HepG2 (cell line): Measurements from ENCODE around the gene ACAN. TPM values are rescaled to one million over a fixed set of nuclear protein-coding genes. Genes with fewer than 3 reads are reported as not detected.

Experiments
- ATAC-seq: fragments of 200-7000 bp; cut with Tn5 transposase; 3 replicates; pipeline ENCODE4 v1.9.1; 2020; ENCODE audit warnings: mild to moderate bottlenecking, moderate library complexity
- BruUV-seq: library from RNA; stranded (reverse); fragments of 400-500 nt; replicated peaks from 2 replicates; lab custom pipeline; 2021; lab: Mats Ljungman, UMichigan
- CTCF ChIA-PET: fragments of 300-600 bp; formaldehyde crosslinking; extraction: SDS; loops from one replicate; lab custom pipeline; 2021; ENCODE audit warnings: low total read pairs, inconsistent platforms, low intra/inter-chr PET ratio; lab: Yijun Ruan, JAX
- POLR2A ChIA-PET: fragments of 350-600 bp; sonication (Branson Sonifier 250); formaldehyde crosslinking; loops from one replicate; lab custom pipeline; 2020; ENCODE audit warnings: antibody characterized with exemption, inconsistent platforms; lab: Yijun Ruan, JAX
- DNase-seq: peaks from one replicate; pipeline ENCODE4 v3.0.0-alpha.2; 2015; ENCODE audit warnings: low spot score
- FAIRE-seq: peaks from 3 replicates; lab custom pipeline; 2011; peaks lifted over from hg19 to GRCh38; lab: Jason Lieb, UNC
- H2AFZ ChIP-seq: one replicate; pipeline ENCODE4 v1.6.1; 2011; ENCODE audit warnings: low read length, inconsistent platforms
- H3K27ac ChIP-seq: fragments of 300-600 bp; 3 replicates; pipeline ENCODE4 v1.8.0; 2011; ENCODE audit warnings: mixed run types, mild to moderate bottlenecking, mixed read lengths, low read length, inconsistent platforms; ENCODE audit not compliant: insufficient read depth; ENCODE audit errors: extremely low read length
- H3K27me3 ChIP-seq, 2 experiments: fragments of 200-600 bp in 1 of 2; 2 replicates in 1 of 2; 3 replicates in 1 of 2; pipeline versions ENCODE4 v1.6.0 to v1.8.0; 2011; ENCODE audit warnings: low read length in 2 of 2, mild to moderate bottlenecking in 2 of 2, moderate library complexity in 2 of 2, inconsistent platforms in 1 of 2; ENCODE audit not compliant: insufficient read depth in 2 of 2, control insufficient read depth in 1 of 2
- H3K36me3 ChIP-seq, 2 experiments: fragments of 200-600 bp in 1 of 2; replicated peaks in 1 of 2; 2 replicates in 1 of 2; 3 replicates in 1 of 2; pipeline versions ENCODE4 v1.5.1 to v1.8.0; 2011; ENCODE audit warnings: low read length in 2 of 2, inconsistent platforms in 1 of 2; ENCODE audit not compliant: insufficient read depth in 2 of 2, control insufficient read depth in 1 of 2
- H3K4me1 ChIP-seq: 2 replicates; pipeline ENCODE4 v1.5.1; 2012; ENCODE audit warnings: low read length, inconsistent platforms; ENCODE audit not compliant: insufficient read depth
- H3K4me2 ChIP-seq: 2 replicates; pipeline ENCODE4 v1.6.0; 2011; ENCODE audit warnings: low read depth, low read length, inconsistent platforms
- H3K4me3 ChIP-seq, 3 experiments: fragments of 200-600 bp in 1 of 3; sonication (generic), shearing (Covaris generic) in 1 of 3; replicated peaks in 1 of 3; 2 replicates each; pipeline ENCODE4 v1.5.1; 2011 to 2016; ENCODE audit warnings: low read length in 3 of 3, inconsistent platforms in 2 of 3, low read depth in 2 of 3, mild to moderate bottlenecking in 2 of 3, control low read depth in 1 of 3, mixed read lengths in 1 of 3; ENCODE audit not compliant: insufficient read depth in 1 of 3
- H3K79me2 ChIP-seq: one replicate; pipeline ENCODE4 v1.6.1; 2011; ENCODE audit warnings: low read length, inconsistent platforms; ENCODE audit not compliant: insufficient read depth
- H3K9ac ChIP-seq: 2 replicates; pipeline ENCODE4 v1.6.0; 2011; ENCODE audit warnings: mild to moderate bottlenecking, low read depth, low read length, inconsistent platforms; ENCODE audit not compliant: insufficient read depth
- H3K9me3 ChIP-seq: 2 replicates; pipeline ENCODE4 v1.5.1; 2012; ENCODE audit warnings: mild to moderate bottlenecking, low read length
- H4K20me1 ChIP-seq: 2 replicates; pipeline ENCODE4 v1.6.0; 2011; ENCODE audit warnings: inconsistent platforms, mild to moderate bottlenecking, low read length, moderate library complexity; ENCODE audit not compliant: insufficient read depth
- ELF4 ChIP-seq: sonication (generic); formaldehyde crosslinking; IDR thresholded peaks from 2 replicates; pipeline ENCODE4 v1.5.0; 2020; ENCODE audit warnings: missing genetic modification reagents, mild to moderate bottlenecking, moderate library complexity, borderline replicate concordance
- HOXD1 ChIP-seq: sonication (generic); formaldehyde crosslinking; IDR thresholded peaks from 2 replicates; pipeline ENCODE4 v1.5.0; 2020; ENCODE audit warnings: missing genetic modification reagents
- MAF1 ChIP-seq: sonication (generic); formaldehyde crosslinking; IDR thresholded peaks from 2 replicates; pipeline ENCODE4 v1.5.0; 2020; ENCODE audit warnings: missing genetic modification reagents, borderline replicate concordance
- MBNL3 ChIP-seq: fragments of 250-450 bp; sonication (Bioruptor Pico); conservative IDR thresholded peaks from 2 replicates; pipeline ENCODE4 v1.8.0; 2022; ENCODE audit warnings: mild to moderate bottlenecking, inconsistent platforms
- NFE2L2 ChIP-seq: fragments of 150-350 bp; IDR thresholded peaks from 2 replicates; pipeline ENCODE4 v1.6.1; 2014; ENCODE audit warnings: low read length
- STAT5B ChIP-seq: sonication (generic); formaldehyde crosslinking; IDR thresholded peaks from 2 replicates; pipeline ENCODE4 v1.4.0; 2020; ENCODE audit warnings: missing genetic modification reagents
- ZFP41 ChIP-seq: sonication (generic); formaldehyde crosslinking; IDR thresholded peaks from 2 replicates; pipeline ENCODE4 v1.4.0; 2020; ENCODE audit warnings: mild to moderate bottlenecking, missing genetic modification reagents, borderline replicate concordance
- ZFP82 ChIP-seq: sonication (generic); formaldehyde crosslinking; IDR thresholded peaks from 2 replicates; pipeline ENCODE4 v1.5.1; 2020; ENCODE audit warnings: mild to moderate bottlenecking, missing genetic modification reagents, borderline replicate concordance
- ZNF329 ChIP-seq: sonication (generic); formaldehyde crosslinking; IDR thresholded peaks from 2 replicates; pipeline ENCODE4 v1.9.0; 2021; ENCODE audit warnings: low read depth, mild to moderate bottlenecking, missing genetic modification reagents
- ZNF44 ChIP-seq: sonication (generic); formaldehyde crosslinking; IDR thresholded peaks from 2 replicates; pipeline ENCODE4 v1.5.1; 2020; ENCODE audit warnings: mild to moderate bottlenecking, missing genetic modification reagents
- WGBS: methylation state at CpG from one replicate; pipeline ENCODE4 v1.1.6; 2017; ENCODE audit warnings: low lambda C conversion rate; 5-methylcytosine and 5-hydroxymethylcytosine counted together
- in situ Hi-C: cut with HindIII; loops from 2 replicates; pipeline ENCODE4 v1.10.0; 2017; ENCODE audit warnings: low pct_unique_long_range_greater_than_20kb; ENCODE audit not compliant: extremely low pct_ligation_motif_present
- intact Hi-C: fragments of 100-400 bp; cut with micrococcal nuclease; formaldehyde crosslinking; loops from one replicate; pipeline ENCODE4 v1.10.0; 2022; ENCODE audit not compliant: unreplicated experiment
- polyA plus RNA-seq, 8 experiments: library from polyadenylated mRNA; depleted of rRNA in 3 of 8; stranded (reverse) in 7 of 8; unstranded in 1 of 8; fragments of >200 nt; fragmentation: Illumina TruSeq in 4 of 8; extraction: Trizol in 4 of 8; gene quantifications; 2 replicates each; pipeline versions ENCODE4 v1.2.1 to v1.2.3, GENCODE V29; 2011 to 2016; ENCODE audit warnings: low read depth in 4 of 8, missing spikeins in 1 of 8, mixed read lengths in 1 of 8; ENCODE audit not compliant: insufficient read depth in 1 of 8
- total RNA-seq, 5 experiments: library from RNA; depleted of rRNA; stranded (reverse); fragments of >200 nt; fragmentation: Illumina TruSeq; extraction: Trizol; gene quantifications; 2 replicates each; pipeline ENCODE4 v1.2.3, GENCODE V29; 2016; ENCODE audit warnings: low read depth in 1 of 5
- TF ChIP-seq, protein P1 (sequence below): sonication (generic); formaldehyde crosslinking; IDR thresholded peaks from 2 replicates; pipeline ENCODE4 v1.5.0; 2020; ENCODE audit warnings: mild to moderate bottlenecking, missing genetic modification reagents
- TF ChIP-seq, protein P2 (sequence below): IDR thresholded peaks from 2 replicates; pipeline ENCODE4 v1.6.1; 2016; ENCODE audit warnings: low read depth
- TF ChIP-seq, protein P3 (sequence below): sonication (generic); formaldehyde crosslinking; IDR thresholded peaks from 2 replicates; pipeline ENCODE4 v1.4.0; 2020; ENCODE audit warnings: low read depth, missing genetic modification reagents
- TF ChIP-seq, protein P4 (sequence below): IDR thresholded peaks from 2 replicates; pipeline ENCODE4 v1.6.1; 2016; ENCODE audit warnings: mild to moderate bottlenecking, missing biosample characterization, missing genetic modification reagents

Gene ACAN
- total and polyA plus RNA-seq, 2 of the 13 experiments (the other 11 are each of a cell fraction or from before 2014, with no cell fraction given): not detected

DNA sequence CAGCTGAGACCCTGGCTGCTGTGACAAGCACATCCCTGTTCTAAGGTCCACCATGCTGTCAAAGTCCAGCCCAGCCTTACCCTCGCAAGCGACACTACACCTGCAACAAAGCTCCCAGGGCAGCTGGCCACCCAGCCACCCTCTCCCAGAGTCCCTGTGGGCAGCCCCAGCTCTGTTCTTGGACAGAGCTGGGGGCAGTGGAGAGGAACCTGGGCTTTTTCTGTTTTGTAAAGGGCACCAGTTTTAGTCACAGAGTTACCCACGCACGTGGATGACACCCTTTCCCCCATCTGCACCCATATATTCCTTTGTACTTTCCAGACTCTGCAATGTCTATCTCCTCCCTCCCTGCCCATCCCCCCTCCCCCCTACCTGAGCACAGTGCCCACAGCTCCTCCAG lies 38.9 kb downstream of the ACAN start:
- H4K20me1 ChIP-seq: no peaks in the 10 kb centered on the region
- H3K9ac ChIP-seq: no peak overlapping the region
- FAIRE-seq (no peak), ATAC-seq (peak; percentile 36; the same call in 2 of the 3 replicates), DNase-seq (no peak)
- no peak overlapping the region for H3K4me3 ChIP-seq
- H3K4me2 ChIP-seq: no peak overlapping the region
- ChIA-PET CTCF (no interaction called here), POLR2A (no interaction called here)
- H3K4me1 ChIP-seq: no peaks in the 10 kb centered on the region
- H3K79me2 ChIP-seq: no peaks in the 10 kb centered on the region
- intact Hi-C loops (no loop called here), in situ Hi-C loops (no loop called here)
- 46% methylated on average over 2 of the region's 4 CpGs for WGBS
- H3K27me3 ChIP-seq: peaks cover 1 to 19% of the 10 kb centered on the region in 2 experiments; a peak in 3 of 5 replicates
- H3K9me3 ChIP-seq: no peaks in the 10 kb centered on the region
- H3K36me3 ChIP-seq: no peaks in the 10 kb centered on the region
- TF ChIP-seq ZNF44 (CRISPR knock-in tag) (no peak), NFE2L2 (no peak), MAF1 (no peak), ELF4 (CRISPR knock-in tag) (no peak), ZFP82 (CRISPR knock-in tag) (no peak), MBNL3 (no peak), HOXD1 (no peak), ZNF329 (no peak), STAT5B (CRISPR knock-in tag) (no peak), ZFP41 (CRISPR knock-in tag) (no peak)
- TF ChIP-seq, protein P1, sequence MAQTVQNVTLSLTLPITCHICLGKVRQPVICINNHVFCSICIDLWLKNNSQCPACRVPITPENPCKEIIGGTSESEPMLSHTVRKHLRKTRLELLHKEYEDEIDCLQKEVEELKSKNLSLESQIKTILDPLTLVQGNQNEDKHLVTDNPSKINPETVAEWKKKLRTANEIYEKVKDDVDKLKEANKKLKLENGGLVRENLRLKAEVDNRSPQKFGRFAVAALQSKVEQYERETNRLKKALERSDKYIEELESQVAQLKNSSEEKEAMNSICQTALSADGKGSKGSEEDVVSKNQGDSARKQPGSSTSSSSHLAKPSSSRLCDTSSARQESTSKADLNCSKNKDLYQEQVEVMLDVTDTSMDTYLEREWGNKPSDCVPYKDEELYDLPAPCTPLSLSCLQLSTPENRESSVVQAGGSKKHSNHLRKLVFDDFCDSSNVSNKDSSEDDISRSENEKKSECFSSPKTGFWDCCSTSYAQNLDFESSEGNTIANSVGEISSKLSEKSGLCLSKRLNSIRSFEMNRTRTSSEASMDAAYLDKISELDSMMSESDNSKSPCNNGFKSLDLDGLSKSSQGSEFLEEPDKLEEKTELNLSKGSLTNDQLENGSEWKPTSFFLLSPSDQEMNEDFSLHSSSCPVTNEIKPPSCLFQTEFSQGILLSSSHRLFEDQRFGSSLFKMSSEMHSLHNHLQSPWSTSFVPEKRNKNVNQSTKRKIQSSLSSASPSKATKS (CRISPR knock-in tag): no peak
- TF ChIP-seq, protein P2, sequence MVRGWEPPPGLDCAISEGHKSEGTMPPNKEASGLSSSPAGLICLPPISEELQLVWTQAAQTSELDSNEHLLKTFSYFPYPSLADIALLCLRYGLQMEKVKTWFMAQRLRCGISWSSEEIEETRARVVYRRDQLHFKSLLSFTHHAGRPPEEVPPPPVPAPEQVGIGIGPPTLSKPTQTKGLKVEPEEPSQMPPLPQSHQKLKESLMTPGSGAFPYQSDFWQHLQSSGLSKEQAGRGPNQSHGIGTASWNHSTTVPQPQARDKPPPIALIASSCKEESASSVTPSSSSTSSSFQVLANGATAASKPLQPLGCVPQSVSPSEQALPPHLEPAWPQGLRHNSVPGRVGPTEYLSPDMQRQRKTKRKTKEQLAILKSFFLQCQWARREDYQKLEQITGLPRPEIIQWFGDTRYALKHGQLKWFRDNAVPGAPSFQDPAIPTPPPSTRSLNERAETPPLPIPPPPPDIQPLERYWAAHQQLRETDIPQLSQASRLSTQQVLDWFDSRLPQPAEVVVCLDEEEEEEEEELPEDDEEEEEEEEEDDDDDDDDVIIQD (CRISPR knock-in tag): no peak
- TF ChIP-seq, protein P3, sequence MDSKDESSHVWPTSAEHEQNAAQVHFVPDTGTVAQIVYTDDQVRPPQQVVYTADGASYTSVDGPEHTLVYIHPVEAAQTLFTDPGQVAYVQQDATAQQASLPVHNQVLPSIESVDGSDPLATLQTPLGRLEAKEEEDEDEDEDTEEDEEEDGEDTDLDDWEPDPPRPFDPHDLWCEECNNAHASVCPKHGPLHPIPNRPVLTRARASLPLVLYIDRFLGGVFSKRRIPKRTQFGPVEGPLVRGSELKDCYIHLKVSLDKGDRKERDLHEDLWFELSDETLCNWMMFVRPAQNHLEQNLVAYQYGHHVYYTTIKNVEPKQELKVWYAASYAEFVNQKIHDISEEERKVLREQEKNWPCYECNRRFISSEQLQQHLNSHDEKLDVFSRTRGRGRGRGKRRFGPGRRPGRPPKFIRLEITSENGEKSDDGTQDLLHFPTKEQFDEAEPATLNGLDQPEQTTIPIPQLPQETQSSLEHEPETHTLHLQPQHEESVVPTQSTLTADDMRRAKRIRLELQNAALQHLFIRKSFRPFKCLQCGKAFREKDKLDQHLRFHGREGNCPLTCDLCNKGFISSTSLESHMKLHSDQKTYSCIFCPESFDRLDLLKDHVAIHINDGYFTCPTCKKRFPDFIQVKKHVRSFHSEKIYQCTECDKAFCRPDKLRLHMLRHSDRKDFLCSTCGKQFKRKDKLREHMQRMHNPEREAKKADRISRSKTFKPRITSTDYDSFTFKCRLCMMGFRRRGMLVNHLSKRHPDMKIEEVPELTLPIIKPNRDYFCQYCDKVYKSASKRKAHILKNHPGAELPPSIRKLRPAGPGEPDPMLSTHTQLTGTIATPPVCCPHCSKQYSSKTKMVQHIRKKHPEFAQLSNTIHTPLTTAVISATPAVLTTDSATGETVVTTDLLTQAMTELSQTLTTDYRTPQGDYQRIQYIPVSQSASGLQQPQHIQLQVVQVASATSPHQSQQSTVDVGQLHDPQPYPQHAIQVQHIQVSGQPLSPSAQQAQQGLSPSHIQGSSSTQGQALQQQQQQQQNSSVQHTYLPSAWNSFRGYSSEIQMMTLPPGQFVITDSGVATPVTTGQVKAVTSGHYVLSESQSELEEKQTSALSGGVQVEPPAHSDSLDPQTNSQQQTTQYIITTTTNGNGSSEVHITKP (CRISPR knock-in tag): no peak
- TF ChIP-seq, protein P4, sequence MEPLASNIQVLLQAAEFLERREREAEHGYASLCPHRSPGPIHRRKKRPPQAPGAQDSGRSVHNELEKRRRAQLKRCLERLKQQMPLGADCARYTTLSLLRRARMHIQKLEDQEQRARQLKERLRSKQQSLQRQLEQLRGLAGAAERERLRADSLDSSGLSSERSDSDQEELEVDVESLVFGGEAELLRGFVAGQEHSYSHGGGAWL: no peak
- H3K27ac ChIP-seq: no peak overlapping the region
- no TSS peak for BruUV-seq
- H2AFZ ChIP-seq: no peak overlapping the region
